Renal cortical epithelial cell (primary cell): ENCODE measurements around the gene VCL. TPM values are rescaled to one million over a fixed set of nuclear protein-coding genes. Genes with fewer than 3 reads are reported as not detected.
"Not testable (repeated sequence)": the region's sequence is repeated elsewhere in the genome, so short reads cannot be mapped to it uniquely, and the experiment has no call there.

ENCODE experiments used
- DNase-seq: peaks from one replicate; pipeline ENCODE4 v3.0.0-alpha.2; 2011; ENCODE audit warnings: low read depth
- total RNA-seq: library from RNA; depleted of rRNA; stranded (reverse); fragments of >200 nt; gene quantifications from 2 replicates; pipeline ENCODE4 v1.2.3, GENCODE V29; 2014

The VCL gene
- total RNA-seq, 1 donor from 2014 or later, result 313 TPM

DNA sequence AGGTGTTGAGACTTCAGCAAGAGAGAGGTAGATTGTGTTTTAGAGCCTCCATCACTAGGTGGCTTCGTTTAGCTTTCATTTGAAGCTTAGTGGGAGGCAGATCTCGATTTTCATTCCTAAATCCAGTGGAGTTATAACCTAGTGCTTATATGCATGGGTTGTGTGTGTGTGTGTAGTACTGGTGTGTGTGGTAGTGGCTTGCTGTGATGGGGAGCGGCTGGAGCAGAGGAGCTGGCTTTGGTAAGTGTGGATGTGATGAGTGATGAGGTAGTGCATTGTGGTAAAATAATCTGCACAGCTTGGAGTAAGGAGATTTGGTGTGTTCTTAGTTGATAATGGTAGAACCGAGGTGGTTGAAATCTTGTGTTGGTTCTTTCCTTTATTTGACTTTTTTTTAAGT is 109.5 kb downstream of the VCL start:
- no peak for DNase-seq

DNA sequence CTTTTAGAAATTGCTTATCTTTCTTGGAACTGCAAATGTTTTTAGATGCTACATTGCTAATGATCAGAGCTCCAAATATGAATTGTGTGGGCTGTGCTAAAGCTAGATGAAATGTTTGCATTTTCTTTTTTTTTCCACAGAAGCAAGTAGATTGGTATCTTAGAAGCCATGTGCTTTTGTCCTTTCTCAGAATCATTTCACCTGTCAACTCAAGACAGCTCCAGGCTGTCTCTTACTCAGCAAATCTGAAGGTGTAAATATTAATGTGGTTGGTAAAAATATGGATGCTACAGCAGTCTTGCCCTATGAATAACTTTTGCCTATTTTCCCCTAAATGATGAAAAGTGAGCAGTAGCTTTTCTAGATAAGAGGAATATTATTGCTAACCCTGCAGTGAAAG is 111.5 kb downstream of the VCL start:
- DNase-seq, result no peak

DNA sequence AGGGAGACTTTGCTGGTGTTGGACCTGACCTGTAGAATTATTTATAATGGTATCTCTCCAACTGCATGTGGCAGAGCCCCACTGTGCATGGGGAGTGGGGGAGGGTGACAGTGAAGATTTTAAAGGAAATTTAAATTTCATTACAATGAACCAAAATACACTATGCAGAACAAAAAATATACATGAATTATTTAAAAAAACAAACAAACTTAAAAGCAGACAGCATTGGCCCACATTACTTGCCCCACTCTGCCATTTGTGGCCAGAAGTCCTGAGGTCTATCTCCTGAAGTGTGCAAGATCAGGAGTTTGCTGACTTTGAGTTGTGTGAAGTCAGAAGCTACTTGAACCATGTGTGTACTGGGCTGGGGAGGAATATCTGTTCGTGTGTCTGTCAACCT is 112.2 kb downstream of the VCL start:
- no peak for DNase-seq

DNA sequence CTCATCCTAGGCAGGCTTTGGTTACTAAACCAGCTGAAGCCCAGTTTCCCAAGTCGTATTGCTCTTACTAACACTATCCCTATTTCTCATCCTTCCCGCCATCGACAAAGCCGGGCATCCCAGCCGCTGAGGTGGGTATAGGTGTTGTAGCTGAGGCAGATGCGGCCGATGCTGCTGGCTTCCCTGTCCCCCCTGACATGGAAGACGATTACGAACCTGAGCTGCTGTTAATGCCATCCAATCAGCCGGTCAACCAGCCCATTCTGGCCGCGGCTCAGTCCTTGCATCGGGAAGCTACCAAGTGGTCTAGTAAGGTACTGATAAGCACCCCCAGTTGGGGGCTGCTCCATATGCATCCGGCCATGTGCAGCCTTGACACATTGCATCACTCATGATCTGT is 113.9 kb downstream of the VCL start:
- no peak for DNase-seq

DNA sequence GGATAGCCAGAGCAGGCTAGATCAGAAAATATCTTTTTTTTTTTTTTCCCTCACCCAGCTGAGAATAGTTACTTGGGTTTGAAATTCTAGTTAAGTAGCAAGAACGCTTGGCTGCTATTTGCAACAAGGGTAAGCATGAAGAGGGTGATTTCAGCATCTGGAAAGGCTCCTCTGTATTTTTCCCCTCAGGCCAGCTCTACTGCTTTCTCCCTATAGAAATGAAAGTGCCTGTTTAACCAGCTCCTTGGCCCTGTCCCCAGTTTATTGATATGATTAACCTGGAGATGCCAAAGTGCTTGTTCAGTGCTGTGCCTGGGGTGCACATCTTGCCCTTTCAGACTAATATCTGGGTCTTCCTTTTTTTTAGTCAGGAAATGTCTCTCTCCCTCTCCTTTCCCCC is 115.6 kb downstream of the VCL start:
- peak; percentile 70 for DNase-seq

DNA sequence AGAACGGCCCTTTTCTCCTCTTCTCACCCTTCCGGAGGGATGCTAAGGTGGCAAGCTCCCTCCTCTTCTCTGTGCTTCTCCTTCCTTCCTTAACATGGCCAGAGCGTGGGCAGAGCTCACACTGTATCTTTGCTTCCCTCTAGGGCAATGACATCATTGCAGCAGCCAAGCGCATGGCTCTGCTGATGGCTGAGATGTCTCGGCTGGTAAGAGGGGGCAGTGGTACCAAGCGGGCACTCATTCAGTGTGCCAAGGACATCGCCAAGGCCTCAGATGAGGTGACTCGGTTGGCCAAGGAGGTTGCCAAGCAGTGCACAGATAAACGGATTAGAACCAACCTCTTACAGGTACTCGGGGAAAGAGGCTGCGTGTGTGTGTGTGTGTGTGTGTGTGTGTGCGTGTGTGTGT is 116.1 kb downstream of the VCL start:
- no peak for DNase-seq

DNA sequence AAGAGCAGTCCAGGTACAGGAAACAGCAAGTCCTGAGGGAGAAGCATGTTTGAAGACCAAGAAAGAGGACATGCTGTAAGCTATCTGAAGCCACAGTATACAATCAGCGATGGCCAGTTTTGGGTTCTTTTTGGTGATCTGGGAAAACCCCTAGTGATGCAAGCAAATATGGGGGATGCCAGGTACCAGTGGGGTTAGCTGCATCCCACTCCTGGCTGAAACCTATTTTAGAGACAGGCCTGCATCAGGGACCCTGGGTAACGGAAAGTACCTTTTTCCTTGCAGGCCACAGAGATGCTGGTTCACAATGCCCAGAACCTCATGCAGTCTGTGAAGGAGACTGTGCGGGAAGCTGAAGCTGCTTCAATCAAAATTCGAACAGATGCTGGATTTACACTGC is 119.8 kb downstream of the VCL start:
- DNase-seq, result no peak

DNA sequence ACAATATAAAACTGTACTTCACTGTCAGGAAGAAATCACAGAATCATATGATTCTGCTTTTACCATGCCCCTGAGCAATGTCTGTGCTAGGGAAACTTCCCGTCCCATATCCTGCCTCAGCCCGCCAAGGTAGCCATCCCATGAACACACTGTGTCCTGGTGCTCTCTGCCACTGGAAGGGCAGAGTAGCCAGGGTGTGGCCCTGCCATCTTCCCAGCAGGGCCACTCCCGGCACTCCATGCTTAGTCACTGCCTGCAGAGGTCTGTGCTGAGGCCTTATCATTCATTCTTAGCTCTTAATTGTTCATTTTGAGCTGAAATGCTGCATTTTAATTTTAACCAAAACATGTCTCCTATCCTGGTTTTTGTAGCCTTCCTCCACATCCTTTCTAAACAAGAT is 120.9 kb downstream of the VCL start:
- DNase-seq, result no peak

DNA sequence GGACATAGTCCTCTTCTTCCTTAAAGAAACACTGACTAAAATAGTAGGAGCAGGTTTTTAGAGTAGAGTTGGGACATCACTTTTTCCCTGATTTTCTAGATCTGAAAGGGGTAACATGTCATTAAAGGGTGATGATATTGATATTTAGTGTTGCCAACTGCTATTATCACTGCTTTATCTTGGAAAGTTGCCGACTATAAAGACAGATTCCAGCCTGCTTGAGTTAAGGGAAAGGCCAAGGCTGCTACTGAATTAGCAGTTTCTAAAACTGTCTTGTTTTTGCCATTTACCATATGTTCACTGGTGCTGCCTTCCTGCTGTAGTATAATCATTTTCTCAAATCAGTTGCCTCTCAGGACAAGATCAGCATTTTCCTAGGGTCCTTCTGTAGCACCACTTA is 123.0 kb downstream of the VCL start:
- no peak for DNase-seq

DNA sequence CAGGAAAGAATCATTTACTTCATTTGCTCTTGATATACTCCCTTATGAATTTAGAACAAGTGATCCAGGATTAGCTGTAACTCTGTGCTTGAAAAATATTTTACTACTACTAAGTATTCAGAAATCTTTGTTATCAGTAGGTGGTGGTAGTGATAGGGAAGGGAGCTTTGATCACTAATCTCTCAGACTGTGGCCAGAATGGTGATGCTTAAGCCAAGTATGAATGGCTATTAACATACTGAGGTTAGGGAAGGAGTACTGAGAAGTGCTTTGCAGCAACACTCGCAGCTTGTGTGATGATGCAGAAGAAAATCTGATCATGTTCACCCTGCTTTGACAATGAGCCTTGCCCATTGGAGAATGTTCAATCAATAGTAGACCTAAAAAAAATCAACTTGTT is 123.5 kb downstream of the VCL start:
- no peak for DNase-seq

DNA sequence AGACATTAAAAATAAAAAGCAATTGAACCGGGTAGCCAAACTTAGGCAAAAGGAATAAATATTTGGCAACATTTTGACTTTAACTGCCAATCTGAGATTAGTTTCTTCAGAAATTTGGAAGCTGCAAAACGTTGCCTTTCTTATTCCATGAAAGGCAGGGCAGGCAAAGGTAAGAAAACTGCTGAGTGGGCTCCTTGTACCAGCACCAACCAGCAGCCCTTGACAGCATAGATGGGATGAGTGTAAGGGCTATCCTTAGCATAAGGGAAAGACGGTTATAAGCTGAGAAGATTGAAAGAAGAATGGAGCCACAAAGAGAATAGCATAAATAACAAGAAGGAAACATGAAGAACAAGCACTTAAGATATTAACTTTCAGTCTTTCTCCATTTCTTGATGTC is 124.1 kb downstream of the VCL start:
- no peak for DNase-seq

DNA sequence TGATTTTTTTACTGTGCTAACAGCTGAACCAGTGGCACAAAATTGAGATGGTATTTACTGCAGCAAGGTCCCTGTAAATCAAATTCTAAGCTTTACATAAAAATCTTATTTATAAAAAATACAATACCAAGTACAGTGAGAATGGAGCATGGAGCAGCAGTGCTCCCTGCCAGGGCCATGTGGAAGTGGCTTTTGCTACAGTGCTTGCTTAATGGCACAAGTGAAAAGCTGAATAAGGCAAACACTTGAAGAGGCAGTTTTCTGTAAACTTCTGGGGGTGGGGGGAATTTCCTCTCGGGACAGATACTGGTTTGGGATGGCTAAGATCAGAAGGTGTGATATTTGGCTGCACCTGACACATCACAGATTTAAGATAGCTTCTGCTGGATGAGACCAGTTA is 125.2 kb downstream of the VCL start:
- no peak for DNase-seq

DNA sequence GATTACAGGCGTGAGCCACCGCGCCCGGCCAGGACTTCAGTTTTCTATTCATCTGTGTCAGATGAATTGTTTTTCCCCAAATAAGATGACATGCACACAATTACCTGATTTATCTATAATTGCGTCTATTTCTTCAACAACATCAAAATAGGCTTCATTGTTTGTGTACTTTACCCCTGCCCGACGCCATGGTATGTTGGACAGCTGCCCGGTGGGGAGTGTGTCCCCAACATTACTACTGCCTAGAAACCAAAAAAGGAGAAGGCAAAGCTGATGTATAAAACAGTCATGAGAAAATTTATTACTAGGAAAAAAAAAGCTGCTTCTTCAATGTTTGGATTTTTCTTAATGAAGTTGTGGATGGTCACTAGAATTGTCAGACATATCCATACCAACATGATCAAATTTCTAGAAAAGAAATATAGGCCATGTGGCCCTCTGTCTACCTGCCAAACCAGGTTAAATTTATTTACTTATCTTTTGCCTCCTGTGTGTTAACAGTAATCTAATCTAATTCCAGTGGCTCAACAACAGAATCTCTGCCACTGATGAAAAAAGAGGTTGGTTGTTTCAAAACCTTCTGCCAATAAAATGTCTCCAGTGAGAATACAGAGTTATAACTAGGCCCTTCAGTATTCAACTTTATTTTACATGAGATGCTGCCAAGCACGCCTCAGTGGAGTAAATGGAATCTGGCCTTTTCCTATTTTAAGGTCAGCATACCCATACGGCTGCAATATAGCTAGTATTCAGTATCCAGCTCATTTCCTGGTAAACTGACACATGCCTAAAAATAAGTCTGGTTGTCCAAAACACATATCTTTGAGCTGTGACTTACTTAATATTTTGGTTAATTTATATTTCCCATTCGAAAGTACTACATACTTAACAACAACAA is 136.3 kb downstream of the VCL start:
- no peak for DNase-seq

DNA sequence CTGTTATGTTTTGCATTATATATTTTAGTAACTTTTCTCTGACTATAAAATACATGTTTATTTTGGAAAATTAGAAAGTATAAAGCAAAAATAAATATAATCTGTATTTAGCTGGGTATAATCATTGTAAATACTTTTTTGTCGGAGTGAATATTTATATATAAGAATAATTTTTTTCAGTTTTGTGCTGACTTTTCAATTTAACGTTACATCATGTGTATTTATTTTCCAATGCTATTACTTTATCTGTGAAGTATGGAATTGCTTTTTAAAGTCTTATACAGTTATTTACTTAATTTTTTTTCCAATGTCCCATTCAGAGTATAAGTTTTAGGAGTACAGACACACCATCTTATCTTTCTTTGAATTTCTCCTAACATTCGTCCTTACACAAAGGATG is 137.5 kb downstream of the VCL start:
- DNase-seq, result no peak

DNA sequence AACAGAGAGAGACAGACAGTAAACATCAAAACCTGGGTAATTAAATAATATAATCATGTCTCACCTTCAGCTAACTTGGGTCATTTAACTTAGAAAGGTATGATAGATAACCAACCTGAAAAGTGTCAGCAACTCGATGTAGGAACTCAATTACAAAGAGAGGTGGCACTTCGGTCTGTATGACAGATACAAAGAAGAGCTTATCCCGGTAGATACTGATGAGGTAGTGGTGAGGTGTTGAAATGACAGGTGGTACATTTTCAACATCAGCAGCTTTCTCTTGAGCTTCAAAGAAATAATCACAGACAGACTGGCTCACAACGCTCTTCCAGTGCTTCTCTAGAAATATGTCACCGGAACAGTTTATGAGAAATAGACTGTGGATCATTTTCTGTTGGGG is 140.1 kb downstream of the VCL start:
- no peak for DNase-seq

DNA sequence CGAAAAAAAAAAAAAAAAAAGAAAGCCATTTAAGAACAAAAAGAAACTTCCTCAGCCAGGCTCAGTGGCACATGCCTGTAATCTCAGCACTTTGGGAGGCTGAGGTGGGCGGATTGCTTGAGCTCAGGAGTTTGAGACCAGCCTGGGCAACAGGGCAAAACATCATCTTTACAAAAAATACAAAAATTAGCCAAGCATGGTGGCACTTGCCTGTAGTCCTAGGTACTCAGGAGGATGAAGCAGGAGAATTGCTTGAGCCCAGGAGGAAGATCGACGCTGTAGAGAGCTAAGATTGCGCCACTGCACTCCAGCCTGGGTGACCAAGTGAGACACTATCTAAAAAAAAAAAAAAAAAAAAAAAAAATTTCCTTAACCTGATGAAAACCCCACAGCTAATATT is 140.7 kb downstream of the VCL start:
- not testable (repeated sequence) for DNase-seq

DNA sequence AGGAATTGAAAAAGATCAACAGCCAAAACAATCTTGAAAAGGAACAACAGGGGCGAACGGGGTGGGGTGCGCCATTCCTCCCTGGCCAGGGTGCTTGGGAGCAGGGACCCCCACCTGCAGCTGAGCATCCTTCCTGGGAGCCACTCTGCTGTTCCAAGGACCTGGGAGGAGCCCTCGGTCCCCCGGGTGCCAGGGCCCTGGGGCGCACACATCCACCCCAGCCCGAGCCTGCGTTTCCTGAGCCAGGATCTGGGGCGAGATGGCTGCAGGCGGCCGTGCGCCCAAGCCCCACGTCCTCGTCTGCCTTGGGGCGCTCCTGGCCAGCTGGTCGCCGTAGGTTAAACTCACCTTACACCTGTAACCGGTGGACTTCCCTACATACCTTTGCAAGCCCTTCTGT is 142.1 kb downstream of the VCL start:
- DNase-seq, result no peak

DNA sequence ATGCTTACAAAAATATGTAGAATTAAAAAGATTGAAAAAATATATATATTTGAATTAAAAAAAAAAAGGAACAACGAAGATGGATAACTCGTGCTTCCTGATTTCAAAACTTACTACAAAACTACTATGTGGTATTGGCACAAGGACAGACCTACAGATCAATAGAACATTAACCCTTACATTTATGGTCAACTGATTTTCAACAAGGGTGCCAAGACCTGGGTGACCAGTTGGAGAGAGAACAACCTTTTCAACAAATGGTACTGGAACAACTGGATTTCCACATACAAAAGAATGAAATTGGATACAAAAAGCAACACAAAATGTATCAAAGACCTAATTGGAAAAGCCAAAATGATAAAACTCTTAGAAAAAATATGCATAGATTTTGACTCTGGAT is 142.6 kb downstream of the VCL start:
- DNase-seq, result no peak

DNA sequence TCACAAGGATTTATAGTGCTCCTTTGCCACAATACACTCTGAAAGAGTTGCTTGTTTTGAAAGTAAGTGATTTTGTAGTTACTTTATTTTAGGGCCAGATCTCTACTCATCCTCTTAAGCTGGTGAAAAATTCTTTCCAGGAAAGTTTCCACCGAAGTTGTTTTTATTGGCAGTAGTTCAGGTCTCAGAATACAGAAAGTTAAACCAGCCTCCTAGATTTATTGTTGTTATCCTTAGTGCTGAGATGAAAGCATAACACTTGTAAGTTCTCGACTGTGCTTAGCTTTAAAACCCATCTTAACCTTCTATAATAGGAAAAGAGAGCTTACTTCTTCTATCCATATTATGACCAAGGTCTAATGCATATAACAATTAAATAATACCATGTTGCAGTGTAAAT is 147.2 kb downstream of the VCL start:
- DNase-seq, result peak; percentile 78

DNA sequence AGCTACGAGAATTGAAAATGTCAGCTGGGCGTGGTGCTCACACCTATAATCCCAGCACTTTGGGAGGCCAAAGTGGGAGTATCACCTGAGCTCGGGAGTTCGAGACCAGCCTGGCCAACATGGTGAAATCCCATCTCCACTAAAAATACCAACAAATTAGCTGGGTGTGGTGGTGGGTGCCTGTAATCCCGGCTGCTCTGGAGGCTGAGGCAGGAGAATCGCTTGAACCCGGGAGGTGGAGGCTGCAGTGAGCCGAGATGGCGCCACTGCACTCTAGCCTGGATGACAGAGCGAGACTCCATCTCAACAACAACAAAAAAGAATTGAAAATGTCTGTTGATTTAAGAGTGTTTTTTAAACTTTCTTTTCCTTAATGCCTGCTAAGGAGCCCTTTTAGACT is 149.1 kb downstream of the VCL start:
- not testable (repeated sequence) for DNase-seq

DNA sequence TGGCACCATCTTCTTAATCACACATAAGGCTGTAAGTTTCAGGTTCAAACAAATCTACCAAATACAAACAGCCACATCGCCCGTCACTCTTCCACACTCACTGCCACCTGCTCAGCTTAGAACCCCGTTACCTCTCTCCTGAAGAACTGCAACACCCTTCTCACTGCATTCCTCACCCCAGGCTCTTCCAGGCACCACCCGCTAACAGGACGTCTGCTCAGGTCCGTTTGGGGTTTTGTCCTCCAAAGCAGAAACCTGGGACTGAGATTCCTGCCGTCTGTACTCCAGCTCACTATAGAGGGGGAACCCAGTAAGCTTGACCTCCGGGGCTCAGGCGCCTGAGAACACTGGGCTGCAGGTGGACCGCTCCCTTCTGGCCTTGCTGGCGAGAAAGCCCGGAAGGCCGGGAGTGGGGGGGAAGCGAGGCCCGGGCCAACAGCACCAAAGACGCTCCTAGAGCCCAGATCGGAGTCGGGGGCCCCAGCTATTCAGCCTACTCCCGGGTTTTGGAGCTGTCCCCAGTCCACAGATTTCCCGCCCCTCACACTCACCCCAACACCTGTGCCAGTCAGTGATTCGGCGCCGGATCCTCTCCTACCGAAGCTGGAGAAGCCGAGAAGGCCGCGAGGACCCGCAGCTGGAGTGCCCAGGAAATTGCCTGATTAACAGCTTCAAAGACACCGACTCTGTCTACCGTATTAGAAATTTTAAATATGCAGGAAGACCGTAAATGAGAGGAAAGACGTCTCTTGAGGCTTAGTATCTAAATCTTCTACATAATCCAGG is 152.5 kb downstream of the VCL start, which contains the start of gene AP3M1:
Gene AP3M1 (minus strand): TSS at position 625 of the 786 bp plus-strand sequence. CDS start 12,449 bp downstream, outside the sequence.
- DNase-seq, result no peak

DNA sequence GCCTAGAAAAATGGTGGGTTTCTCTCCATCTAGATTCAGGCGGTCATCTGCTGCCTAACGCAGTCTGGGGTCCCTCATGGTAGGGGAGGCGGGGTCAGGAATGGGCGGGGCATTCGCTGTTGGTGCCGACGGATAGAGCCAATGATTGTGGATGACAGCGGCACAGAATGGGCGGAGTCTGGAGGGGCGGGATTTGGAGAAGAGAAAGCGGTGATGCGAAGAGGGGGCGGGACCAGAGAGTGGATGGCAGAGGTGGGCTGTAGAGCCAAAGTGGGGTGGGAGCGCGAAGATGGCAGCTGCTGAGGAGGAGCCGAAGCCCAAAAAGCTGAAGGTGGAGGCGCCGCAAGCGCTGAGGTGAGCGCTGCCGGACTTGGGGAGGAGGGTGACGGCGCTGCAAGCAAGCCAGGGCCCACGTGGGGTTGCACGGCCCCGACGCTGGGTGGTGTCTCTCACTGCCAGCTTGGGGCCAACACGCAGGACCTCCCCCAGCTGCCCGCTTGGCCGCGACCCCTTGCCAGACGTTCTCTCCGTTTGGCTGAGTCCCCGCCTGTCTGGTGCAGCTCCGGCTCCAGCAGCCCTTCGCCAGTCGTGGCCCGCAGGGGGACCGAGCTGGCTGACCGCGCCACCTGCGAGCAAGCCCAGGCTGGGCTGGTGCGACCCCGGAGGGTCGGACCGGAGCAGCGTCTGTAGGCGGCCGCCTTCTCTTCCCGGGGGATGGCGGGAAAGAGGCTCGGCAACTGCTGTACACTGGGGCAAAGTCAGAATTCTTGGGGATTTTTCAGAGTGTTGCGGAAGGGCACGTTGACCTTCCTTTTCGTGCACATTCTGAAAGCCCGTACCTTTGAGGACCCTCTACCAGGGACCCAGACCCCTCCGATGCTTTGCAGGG is 153.3 kb downstream of the VCL start, which contains the start of gene ADK:
Gene ADK (plus strand): TSS at position 232 of the 889 bp plus-strand sequence. CDS start 58 bp downstream, at position 290.
- peak; percentile 93 for DNase-seq
